ENCODE measurements around the gene AGL. TPM values are rescaled to one million over a fixed set of nuclear protein-coding genes. Genes with fewer than 3 reads are reported as not detected.

AGL gene
- 47.2 TPM for total RNA-seq

DNA sequence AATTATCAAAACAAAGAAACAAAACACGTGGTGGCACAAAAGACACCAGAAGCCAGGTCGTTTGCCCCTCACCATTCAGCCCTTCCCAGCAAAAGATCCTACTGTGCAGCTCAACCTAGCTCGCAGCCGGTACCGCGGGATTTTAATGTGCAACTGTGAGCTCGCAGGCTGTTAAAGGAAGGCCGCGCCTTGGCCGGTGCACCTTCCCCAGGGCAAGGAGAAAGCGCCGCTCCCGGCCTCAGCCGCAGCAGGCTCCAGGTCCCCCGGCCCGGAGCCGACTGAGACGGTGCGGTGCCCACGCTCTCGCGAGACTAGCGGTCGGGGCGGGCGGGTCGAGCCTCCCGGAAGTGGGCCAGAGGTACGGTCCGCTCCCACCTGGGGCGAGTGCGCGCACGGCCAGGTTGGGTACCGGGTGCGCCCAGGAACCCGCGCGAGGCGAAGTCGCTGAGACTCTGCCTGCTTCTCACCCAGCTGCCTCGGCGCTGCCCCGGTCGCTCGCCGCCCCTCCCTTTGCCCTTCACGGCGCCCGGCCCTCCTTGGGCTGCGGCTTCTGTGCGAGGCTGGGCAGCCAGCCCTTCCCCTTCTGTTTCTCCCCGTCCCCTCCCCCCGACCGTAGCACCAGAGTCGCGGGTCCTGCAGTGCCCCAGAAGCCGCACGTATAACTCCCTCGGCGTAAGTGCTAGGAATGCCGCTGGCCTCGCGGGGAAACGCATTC lies at the start of gene AGL:
Gene AGL (plus strand): TSS at position 618 of the 715 bp plus-strand sequence. CDS start 682 bp downstream, outside the sequence.

DNA sequence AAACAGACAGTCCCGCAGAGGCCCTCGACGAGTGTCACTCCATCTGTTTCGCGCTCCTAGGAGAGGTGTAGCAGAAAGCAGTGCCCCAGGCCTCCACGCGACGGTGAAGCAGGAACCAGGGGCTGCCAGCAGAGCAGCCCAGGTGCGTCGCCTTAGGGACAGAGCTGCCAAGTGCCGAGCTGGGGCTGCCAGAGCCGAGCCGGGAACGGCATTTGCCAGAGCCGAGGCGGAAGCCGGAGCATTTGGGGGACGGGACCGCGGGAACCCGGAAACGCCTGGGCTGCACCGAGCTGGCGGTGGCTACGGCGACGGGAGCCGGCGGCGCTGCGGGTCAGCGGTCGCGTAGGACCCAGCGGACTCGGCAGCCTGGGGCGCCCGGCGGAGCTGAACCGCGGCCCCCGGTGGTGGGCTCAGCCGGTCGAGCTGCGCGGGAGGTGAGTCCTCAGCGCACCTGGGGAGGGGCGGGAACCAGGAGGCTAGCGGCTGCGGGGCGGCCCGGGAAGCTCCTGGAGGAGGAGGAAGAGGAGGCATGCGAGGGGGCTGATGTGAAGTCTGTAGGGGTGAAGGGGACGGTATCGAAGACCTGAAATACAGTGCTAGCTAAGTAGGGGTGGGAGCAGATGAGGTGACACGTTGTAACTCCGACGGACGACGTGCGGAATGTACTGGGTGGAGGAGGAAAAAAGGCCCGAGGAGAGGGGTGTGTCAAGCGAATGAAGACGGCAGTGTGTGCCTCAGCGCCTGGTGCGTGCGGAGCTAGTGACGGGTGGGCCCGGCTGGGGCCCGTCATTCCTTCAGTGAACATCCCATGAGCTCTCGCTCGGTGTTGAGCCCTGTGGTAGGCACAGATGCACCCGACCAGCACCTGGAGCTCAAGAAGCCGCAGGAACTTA lies 119.8 kb downstream of the AGL start, which contains the start of gene SLC35A3:
Gene SLC35A3 (plus strand): TSS at position 268 of the 893 bp plus-strand sequence. CDS start 23,559 bp downstream, outside the sequence.

Other genes starting within 250 kb of the AGL start
- 39.4 TPM for gene PALMD, start 204.2 kb upstream of the AGL start, total RNA-seq
- gene FRRS1, start 83.7 kb upstream of the AGL start, total RNA-seq: 12.4 TPM
- 56.8 TPM for gene SLC35A3, start 119.6 kb downstream of the AGL start, total RNA-seq